OCI-LY7 (cell line): ENCODE measurements around the gene GGCX.

Experiments
- CTCF ChIP-seq: fragments of 200-600 bp; sonication (generic); conservative IDR thresholded peaks from 2 replicates; pipeline ENCODE4 v1.5.1; 2014; ENCODE audit warnings: mild to moderate bottlenecking, antibody characterized with exemption, low read length, moderate library complexity, mixed read lengths
- EZH2phosphoT487 ChIP-seq: fragments of 200-600 bp; sonication (generic); IDR thresholded peaks from 2 replicates; pipeline ENCODE4 v1.6.1; 2018; ENCODE audit warnings: low read depth, borderline replicate concordance, mild to moderate bottlenecking, mixed run types, antibody characterized with exemption, low read length, moderate library complexity, mixed read lengths

DNA sequence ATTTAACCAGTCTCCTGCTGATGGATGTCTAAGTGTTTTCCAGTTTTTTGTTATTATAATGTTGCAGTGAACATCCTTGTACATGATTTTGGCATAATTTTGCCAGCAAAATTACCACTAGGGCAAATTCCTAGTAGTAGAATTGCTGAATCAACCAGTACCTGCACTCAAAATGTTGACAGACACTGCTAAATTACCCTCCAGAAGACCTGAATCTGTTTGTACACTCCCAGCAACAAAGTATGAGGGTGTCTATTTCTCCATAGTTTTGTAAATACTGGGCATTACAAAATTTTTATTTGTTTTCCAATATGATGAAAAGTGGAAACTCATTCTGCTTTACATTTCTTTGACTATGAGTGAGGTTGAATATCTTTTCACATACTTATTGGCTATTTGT is 33.5 kb downstream of the GGCX start:
- TF ChIP-seq CTCF = no peak
- no peak for TF ChIP-seq EZH2phosphoT487
